Skeletal muscle satellite cell (primary cell): ENCODE results near the gene TSPAN14.

Experiments
- H3K27me3 ChIP-seq: 2 replicates; pipeline ENCODE4 v1.7.0; 2013; ENCODE audit warnings: low read length; ENCODE audit not compliant: control insufficient read depth, insufficient read depth
- H3K36me3 ChIP-seq: 2 replicates; pipeline ENCODE4 v1.7.0; 2013; ENCODE audit warnings: mild to moderate bottlenecking, control low read depth, low read length; ENCODE audit not compliant: insufficient read depth
- H3K4me1 ChIP-seq: 2 replicates; pipeline ENCODE4 v1.7.0; 2013; ENCODE audit warnings: low read length; ENCODE audit not compliant: control insufficient read depth, insufficient read depth
- H3K4me2 ChIP-seq: 2 replicates; pipeline ENCODE4 v1.7.0; 2013; ENCODE audit warnings: mild to moderate bottlenecking, low read length
- H3K4me3 ChIP-seq: 2 replicates; pipeline ENCODE4 v1.7.0; 2013; ENCODE audit warnings: low read length
- H3K9ac ChIP-seq: 2 replicates; pipeline ENCODE4 v1.7.0; 2013; ENCODE audit warnings: mild to moderate bottlenecking, low read depth, low read length, moderate library complexity
- H3K9me3 ChIP-seq: replicated peaks from 2 replicates; pipeline ENCODE4 v1.7.0; 2013; ENCODE audit warnings: mild to moderate bottlenecking, control low read depth, low read length

Gene TSPAN14

DNA sequence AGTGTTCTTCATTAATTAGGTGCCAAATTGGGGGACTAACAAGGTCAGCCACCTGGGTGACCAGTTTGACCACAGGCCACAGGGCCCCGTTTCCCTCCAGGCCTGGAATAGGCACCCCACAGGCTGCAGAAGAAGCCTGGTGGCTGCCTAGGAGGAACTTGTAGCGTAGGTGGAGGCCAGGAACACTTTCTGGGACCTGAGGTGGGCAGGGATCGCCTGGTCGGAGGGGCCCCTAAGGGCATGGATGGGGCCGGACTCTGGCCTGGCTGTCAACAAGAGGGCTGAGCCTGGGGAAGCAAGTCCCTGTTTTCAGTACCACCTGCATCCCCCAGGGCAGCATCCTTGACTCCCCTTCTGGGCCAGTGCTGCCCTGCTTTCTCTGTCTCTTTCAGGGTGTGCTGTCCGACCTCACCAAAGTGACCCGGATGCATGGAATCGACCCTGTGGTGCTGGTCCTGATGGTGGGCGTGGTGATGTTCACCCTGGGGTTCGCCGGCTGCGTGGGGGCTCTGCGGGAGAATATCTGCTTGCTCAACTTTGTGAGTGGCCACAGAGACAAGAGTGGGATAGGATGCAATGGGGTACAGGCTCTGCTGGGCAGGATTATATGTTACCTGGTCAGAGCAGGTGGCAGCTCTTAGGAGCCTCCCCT, 52.9 kb downstream of the TSPAN14 start:
- Histone ChIP-seq H3K9me3 (no peaks in the 10 kb centered on the region), H3K4me2 (no peak overlapping the region), H3K4me1 (peaks cover 12% of the 10 kb centered on the region)

DNA sequence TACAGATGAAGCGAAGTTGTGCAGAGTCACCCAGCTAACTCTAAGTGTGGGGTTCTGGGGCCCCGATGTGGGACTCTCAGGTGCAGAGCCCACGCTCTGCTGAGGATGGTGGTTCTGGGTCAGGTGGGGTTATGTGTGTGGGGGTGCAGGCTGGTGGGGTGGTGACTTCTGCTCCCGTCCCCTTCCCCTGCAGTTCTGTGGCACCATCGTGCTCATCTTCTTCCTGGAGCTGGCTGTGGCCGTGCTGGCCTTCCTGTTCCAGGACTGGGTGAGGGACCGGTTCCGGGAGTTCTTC, 54.9 kb downstream of the TSPAN14 start:
- peaks cover 12% of the 10 kb centered on the region for H3K4me1 ChIP-seq
- H3K9me3 ChIP-seq: no peaks in the 10 kb centered on the region
- H3K4me2 ChIP-seq: no peak overlapping the region
- H3K27me3 ChIP-seq: no peaks in the 10 kb centered on the region
- H3K9ac ChIP-seq: no peak overlapping the region
- peaks cover 12% of the 10 kb centered on the region for H3K36me3 ChIP-seq
- no peak overlapping the region for H3K4me3 ChIP-seq

More for the DNA sequence above, 52.9 kb downstream of the TSPAN14 start:
- Histone ChIP-seq H3K9ac (no peak overlapping the region), H3K4me3 (no peak overlapping the region), H3K36me3 (peaks cover 2% of the 10 kb centered on the region), H3K27me3 (no peaks in the 10 kb centered on the region)

DNA sequence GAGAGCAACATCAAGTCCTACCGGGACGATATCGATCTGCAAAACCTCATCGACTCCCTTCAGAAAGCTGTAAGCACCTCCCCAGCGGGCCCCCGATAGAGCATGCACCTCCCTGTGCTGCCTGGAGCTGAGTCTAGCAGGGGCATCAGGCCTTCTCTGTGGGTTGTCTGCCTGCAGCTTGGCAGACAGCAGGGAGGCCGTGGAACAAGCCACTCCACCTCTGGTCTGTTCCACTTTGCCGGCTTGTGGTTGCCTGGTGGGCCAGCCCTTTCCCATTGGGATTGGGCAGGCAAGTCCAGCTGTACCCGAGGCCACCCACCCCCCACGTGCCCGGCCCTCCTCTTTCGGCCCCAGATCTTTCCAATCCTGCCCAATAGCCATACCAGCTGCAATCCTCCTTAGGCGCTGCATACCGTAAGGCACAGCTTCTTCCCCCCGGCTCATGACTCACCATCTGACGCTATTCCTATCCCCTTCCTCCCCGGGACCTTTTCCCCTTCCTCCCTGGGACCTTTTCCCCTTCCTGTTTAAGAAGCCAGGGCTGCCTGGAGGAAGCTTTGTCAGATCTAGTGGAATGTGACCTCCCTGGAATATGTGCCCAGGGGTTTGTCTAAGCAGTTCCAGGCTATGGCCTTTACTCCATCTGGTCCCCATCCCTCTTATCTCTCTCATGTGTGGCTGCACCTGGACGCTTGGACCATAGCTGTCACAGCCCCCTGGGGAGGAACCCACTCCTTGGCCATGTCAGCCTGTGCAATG, 55.5 kb downstream of the TSPAN14 start:
- H3K27me3 ChIP-seq: no peaks in the 10 kb centered on the region
- H3K9me3 ChIP-seq: no peaks in the 10 kb centered on the region
- no peak overlapping the region for H3K4me3 ChIP-seq
- peaks cover 14% of the 10 kb centered on the region for H3K36me3 ChIP-seq
- no peak overlapping the region for H3K4me2 ChIP-seq
- no peak overlapping the region for H3K9ac ChIP-seq
- H3K4me1 ChIP-seq: peaks cover 12% of the 10 kb centered on the region

DNA sequence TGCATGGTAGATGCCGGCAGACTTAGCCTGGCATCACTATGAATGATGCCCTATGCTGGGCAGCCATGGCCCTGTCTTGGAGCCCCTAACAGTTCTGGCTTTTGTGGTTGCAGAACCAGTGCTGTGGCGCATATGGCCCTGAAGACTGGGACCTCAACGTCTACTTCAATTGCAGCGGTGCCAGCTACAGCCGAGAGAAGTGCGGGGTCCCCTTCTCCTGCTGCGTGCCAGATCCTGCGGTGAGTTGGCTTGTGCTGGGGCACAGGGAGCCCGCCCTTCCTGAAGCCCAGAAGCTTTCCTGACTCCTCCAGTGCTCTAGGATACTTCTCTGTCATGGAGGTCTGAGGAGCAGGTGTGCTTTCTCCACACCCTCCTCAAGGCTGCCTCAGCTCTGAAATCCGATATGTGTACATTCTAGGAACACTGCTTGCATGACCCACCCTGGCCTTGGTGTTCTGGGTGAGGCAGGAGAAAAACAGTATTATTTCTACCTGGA, 58.0 kb downstream of the TSPAN14 start:
- Histone ChIP-seq H3K9me3 (no peaks in the 10 kb centered on the region), H3K4me1 (peaks cover 8% of the 10 kb centered on the region), H3K4me3 (no peak overlapping the region), H3K9ac (no peak overlapping the region), H3K4me2 (no peak overlapping the region), H3K27me3 (no peaks in the 10 kb centered on the region), H3K36me3 (peaks cover 13% of the 10 kb centered on the region)

DNA sequence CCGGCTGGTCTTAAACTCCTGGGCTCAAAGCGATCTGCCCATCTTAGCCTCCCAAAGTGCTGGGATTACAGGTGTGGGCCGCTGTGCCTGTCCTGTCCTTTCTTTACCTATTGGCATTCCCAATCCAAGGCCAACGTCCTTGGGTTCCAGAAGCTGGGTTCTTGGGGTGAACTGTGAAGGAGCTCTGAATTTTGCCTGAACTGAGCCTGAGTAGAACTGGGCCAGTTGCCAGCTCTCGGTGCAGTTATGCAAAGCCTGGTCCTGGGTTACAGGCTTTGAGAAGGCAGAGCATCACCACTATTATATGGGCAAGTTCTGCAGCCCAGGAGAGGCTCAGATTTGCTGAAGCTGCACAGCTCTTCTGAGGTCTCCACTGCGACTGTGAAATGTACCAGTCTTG, 59.0 kb downstream of the TSPAN14 start:
- no peaks in the 10 kb centered on the region for H3K27me3 ChIP-seq
- no peak overlapping the region for H3K4me3 ChIP-seq
- peaks cover 17% of the 10 kb centered on the region for H3K36me3 ChIP-seq
- no peaks in the 10 kb centered on the region for H3K9me3 ChIP-seq
- peaks cover 8% of the 10 kb centered on the region for H3K4me1 ChIP-seq
- H3K4me2 ChIP-seq: no peak overlapping the region
- no peak overlapping the region for H3K9ac ChIP-seq

DNA sequence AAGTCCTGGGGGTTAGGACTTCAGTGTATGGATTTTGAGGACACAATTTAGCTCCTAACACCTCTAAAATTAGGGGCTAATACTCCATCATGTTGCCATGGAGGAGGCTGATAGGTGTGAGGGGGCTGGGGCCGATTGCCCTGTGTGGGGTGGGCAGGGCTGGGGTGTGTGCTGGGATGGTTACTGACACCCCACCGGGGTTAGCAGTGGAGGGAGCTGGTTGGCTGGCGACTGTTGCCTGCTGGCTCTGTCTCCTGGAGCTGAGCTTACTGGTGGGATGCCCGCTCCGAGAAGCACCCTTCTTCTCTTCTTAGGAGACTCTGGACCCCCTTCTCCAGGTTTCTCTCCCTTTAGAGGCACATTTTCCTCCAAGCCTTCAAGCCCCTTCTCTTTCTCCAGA, 61.4 kb downstream of the TSPAN14 start:
- Histone ChIP-seq H3K4me3 (no peak overlapping the region), H3K4me1 (no peaks in the 10 kb centered on the region), H3K4me2 (no peak overlapping the region), H3K9ac (no peak overlapping the region), H3K9me3 (no peaks in the 10 kb centered on the region), H3K36me3 (peaks cover 18% of the 10 kb centered on the region), H3K27me3 (no peaks in the 10 kb centered on the region)

DNA sequence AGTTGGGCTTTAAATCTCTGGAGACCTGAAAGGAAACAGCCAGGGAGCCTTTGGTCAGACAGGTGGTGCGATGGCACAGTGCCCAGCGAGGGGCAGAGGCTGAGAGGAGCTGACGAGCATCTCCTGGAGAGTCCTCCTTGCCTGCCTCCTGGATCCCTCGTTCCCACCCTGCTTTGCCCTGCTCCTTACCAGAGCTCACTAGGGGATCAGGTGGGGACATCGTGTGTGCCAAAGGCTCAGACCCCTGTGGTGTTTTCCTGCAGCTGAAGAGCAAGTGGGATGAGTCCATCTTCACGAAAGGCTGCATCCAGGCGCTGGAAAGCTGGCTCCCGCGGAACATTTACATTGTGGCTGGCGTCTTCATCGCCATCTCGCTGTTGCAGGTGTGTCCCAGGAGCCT, 61.8 kb downstream of the TSPAN14 start:
- no peak overlapping the region for H3K9ac ChIP-seq
- H3K4me3 ChIP-seq: no peak overlapping the region
- no peak overlapping the region for H3K4me2 ChIP-seq
- H3K27me3 ChIP-seq: no peaks in the 10 kb centered on the region
- H3K36me3 ChIP-seq: peaks cover 21% of the 10 kb centered on the region
- H3K9me3 ChIP-seq: no peaks in the 10 kb centered on the region
- no peaks in the 10 kb centered on the region for H3K4me1 ChIP-seq

DNA sequence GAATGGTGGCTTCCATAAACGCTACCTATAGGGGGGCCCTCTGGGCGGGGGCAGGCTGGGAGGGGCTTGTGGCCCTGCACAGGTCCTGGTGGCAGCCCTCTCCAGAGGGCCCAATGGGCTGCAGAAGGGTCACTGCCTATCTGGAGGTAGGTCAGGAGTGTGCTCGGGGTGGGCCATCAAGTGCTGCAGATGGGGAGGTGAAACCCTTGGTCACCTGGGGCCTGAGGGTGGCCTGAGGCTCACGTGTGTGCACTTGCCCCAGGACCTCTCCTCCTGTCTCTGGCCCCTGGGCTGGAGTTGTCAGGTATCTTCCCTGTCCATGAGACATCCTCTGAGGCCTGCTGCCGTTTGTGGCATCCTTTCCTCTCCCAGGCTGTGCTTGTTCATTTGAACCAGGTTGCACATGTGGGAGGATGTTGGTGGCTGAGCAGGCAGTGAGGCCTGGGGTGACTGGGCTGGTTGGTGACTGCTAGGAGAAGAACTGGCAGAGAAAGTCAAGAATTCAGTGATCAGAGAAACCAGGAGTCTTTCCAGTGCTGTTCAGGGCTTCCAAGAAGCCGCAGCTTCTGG, 62.5 kb downstream of the TSPAN14 start:
- Histone ChIP-seq H3K4me3 (no peak overlapping the region), H3K36me3 (peaks cover 26% of the 10 kb centered on the region), H3K27me3 (no peaks in the 10 kb centered on the region), H3K9me3 (no peaks in the 10 kb centered on the region), H3K4me2 (no peak overlapping the region), H3K9ac (no peak overlapping the region), H3K4me1 (no peaks in the 10 kb centered on the region)

DNA sequence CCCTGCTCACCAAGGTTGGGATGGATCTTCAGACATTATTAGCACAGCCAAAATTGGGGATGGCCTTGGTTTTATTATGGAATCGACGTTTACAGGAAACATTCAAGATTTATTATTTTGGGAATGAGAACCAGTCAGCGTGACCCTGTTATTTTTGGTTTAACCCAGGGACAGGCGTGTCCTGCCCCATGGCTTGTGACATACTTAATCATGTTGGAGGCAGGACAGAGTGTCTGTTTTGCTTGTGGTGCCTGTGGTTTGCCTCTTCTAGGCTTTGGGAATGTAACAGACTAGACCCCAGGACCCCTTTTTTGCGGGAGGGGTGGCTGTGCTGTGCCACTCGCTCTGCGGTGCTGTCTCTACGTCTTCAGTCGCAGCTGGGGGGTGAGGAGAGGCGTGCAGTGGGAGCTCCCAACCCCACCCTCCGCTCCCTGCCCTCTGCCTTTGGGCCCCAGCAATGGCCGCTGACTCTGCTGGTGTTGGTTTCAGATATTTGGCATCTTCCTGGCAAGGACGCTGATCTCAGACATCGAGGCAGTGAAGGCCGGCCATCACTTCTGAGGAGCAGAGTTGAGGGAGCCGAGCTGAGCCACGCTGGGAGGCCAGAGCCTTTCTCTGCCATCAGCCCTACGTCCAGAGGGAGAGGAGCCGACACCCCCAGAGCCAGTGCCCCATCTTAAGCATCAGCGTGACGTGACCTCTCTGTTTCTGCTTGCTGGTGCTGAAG, 63.5 kb downstream of the TSPAN14 start:
- H3K36me3 ChIP-seq: peaks cover 20% of the 10 kb centered on the region
- no peaks in the 10 kb centered on the region for H3K9me3 ChIP-seq
- H3K4me1 ChIP-seq: no peaks in the 10 kb centered on the region
- H3K4me2 ChIP-seq: no peak overlapping the region
- H3K9ac ChIP-seq: no peak overlapping the region
- H3K4me3 ChIP-seq: no peak overlapping the region
- H3K27me3 ChIP-seq: no peaks in the 10 kb centered on the region

DNA sequence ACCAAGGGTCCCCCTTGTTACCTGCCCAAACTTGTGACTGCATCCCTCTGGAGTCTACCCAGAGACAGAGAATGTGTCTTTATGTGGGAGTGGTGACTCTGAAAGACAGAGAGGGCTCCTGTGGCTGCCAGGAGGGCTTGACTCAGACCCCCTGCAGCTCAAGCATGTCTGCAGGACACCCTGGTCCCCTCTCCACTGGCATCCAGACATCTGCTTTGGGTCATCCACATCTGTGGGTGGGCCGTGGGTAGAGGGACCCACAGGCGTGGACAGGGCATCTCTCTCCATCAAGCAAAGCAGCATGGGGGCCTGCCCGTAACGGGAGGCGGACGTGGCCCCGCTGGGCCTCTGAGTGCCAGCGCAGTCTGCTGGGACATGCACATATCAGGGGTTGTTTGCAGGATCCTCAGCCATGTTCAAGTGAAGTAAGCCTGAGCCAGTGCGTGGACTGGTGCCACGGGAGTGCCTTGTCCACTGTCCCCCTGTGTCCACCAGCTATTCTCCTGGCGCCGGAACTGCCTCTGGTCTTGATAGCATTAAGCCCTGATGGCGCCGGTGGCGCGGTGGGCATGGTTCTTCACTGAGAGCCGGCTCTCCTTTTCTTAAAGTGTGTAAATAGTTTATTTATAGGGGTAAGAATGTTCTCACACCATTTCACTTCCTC, 64.2 kb downstream of the TSPAN14 start:
- no peaks in the 10 kb centered on the region for H3K4me1 ChIP-seq
- H3K4me3 ChIP-seq: no peak overlapping the region
- peaks cover 20% of the 10 kb centered on the region for H3K36me3 ChIP-seq
- no peaks in the 10 kb centered on the region for H3K9me3 ChIP-seq
- H3K27me3 ChIP-seq: no peaks in the 10 kb centered on the region
- H3K4me2 ChIP-seq: no peak overlapping the region
- no peak overlapping the region for H3K9ac ChIP-seq

DNA sequence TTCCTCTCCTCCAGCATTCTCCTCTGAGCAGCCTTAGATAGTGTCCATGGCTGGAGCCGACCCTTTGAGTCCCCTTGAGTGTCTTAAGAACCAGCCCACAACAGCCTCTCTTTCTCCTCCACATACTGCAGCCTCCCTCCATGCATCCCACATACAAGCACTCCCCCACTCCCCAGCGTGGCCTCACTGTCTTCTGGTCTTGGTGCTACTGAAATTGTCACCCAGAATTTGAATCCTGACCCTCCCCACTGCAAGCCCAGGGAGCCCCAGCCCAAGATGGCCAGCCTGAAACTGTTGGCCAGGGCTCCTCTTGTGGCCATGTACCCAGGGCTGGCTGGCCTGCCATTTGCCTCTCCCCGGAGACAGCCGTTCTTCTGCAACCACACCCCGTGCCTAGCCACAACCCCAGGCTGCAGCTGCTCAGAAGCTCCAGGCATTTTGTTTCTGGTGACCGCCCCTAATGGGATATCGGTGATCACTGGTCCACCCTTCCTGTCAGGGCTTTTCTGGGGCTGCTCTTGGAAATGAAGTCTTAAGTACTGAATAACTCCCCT, 64.8 kb downstream of the TSPAN14 start:
- Histone ChIP-seq H3K4me2 (no peak overlapping the region), H3K27me3 (no peaks in the 10 kb centered on the region), H3K9ac (no peak overlapping the region), H3K36me3 (peaks cover 17% of the 10 kb centered on the region), H3K4me3 (no peak overlapping the region), H3K4me1 (no peaks in the 10 kb centered on the region), H3K9me3 (no peaks in the 10 kb centered on the region)
